Astrocyte of the spinal cord (primary cell): ENCODE measurements around the gene ABHD14A.

Source experiments
- DNase-seq: peaks from one replicate; pipeline ENCODE4 v3.0.0; 2011; ENCODE audit warnings: low read depth, low spot score
- H3K4me3 ChIP-seq: 2 replicates; pipeline ENCODE4 v1.5.1; 2011; ENCODE audit warnings: low read depth, mild to moderate bottlenecking, low read length, moderate library complexity
- CTCF ChIP-seq: IDR thresholded peaks from 2 replicates; pipeline ENCODE4 v1.5.1; 2012; ENCODE audit warnings: low read depth, mild to moderate bottlenecking, low read length, inconsistent platforms
- in situ Hi-C: cut with HindIII; loops from 2 replicates; pipeline ENCODE4 v1.10.0; 2017; ENCODE audit warnings: low sequenced_read_pairs

ABHD14A gene

GRCh38 chr3:51931756-51932155 lies 43.1 kb upstream of the ABHD14A start:
- TF ChIP-seq CTCF: no peak
- no peak for DNase-seq
- H3K4me3 ChIP-seq: no peak overlapping the region
- in situ Hi-C loops: no loop called here

- no peak overlapping the region for H3K4me3 ChIP-seq
- no peak for DNase-seq
- TF ChIP-seq CTCF: no peak
- in situ Hi-C loops: no loop called here
Measured at GRCh38 chr3:51932471-51933370, 42.1 kb upstream of the ABHD14A start.

GRCh38 chr3:51933471-51934138 lies 41.3 kb upstream of the ABHD14A start:
- DNase-seq: no peak
- TF ChIP-seq CTCF: no peak
- no peak overlapping the region for H3K4me3 ChIP-seq
- in situ Hi-C loops: no loop called here

DNA sequence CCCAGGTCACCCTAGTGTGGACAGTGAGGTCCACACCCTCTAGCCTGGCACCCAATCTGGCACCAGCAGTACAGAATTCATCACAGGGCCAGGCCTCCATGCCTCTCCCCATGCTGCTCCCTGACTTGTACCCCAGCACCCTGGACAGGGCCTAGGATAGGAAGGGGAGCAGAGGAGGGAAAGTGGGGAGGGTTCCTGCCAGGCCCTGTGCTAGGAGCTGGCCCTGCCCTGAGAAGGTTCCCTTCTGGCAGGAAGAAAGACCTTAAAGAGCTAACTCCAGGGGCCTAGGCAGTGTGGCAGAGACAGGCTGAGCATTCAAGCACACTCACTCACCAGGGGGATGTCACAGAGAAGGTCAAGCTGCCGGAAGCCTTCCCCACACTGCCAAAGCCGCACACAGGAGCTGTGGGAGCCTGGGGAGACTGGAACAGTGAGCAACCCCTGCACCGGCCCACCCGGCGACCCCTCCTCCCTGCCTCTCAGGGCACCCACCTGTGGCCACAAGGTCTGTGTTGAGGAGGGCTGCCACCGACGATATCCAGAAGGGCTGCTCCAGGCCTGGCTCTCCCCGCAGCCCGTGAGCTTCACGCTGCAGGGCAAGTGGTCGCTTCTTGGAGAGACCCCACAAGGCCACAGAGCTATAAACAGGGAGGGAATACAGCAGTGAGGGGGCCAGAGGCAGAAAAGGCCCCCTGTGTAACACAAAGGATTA lies 40.6 kb upstream of the ABHD14A start:
- no peak for DNase-seq
- in situ Hi-C loops: no loop called here
- no peak overlapping the region for H3K4me3 ChIP-seq
- TF ChIP-seq CTCF: no peak

GRCh38 chr3:51934991-51935885 lies 39.6 kb upstream of the ABHD14A start:
- H3K4me3 ChIP-seq: no peak overlapping the region
- in situ Hi-C loops: no loop called here
- no peak for DNase-seq
- no peak for TF ChIP-seq CTCF
